H7 (cell line): ENCODE results near the gene BBS9. TPM values are rescaled to one million over a fixed set of nuclear protein-coding genes. Genes with fewer than 3 reads are reported as not detected.

Experiments
- DNase-seq: peaks from one replicate; pipeline ENCODE4 v3.0.0; 2012
- H3K27me3 ChIP-seq: 2 replicates; pipeline ENCODE4 v1.6.0; 2011; ENCODE audit warnings: mild to moderate bottlenecking, low read length; ENCODE audit not compliant: control insufficient read depth, insufficient read depth
- H3K36me3 ChIP-seq: replicated peaks from 2 replicates; pipeline ENCODE4 v1.5.1; 2011; ENCODE audit warnings: low read length; ENCODE audit not compliant: control insufficient read depth, insufficient read depth
- H3K4me3 ChIP-seq: 2 replicates; pipeline ENCODE4 v1.5.1; 2011; ENCODE audit warnings: low read depth, mild to moderate bottlenecking, control low read depth, low read length, moderate library complexity; ENCODE audit not compliant: insufficient read depth
- total RNA-seq: library from RNA; depleted of rRNA; stranded (reverse); fragments of >200 nt; shearing (Covaris generic); gene quantifications from 2 replicates; pipeline ENCODE4 v1.2.3, GENCODE V29; 2014

BBS9 gene
- total RNA-seq, 1 experiment from 2014 or later, result 5.3 TPM

- Histone ChIP-seq H3K27me3 (no peaks in the 10 kb centered on the region), H3K4me3 (no peak overlapping the region), H3K36me3 (no peaks in the 10 kb centered on the region)
- no peak for DNase-seq
Observed at GRCh38 chr7:33357846-33358245, 228.5 kb downstream of the BBS9 start.

- no peak overlapping the region for H3K4me3 ChIP-seq
Observed at GRCh38 chr7:33369888-33370287, 240.5 kb downstream of the BBS9 start.

GRCh38 chr7:33373195-33373594 lies 243.8 kb downstream of the BBS9 start:
- no peak overlapping the region for H3K4me3 ChIP-seq
- no peaks in the 10 kb centered on the region for H3K27me3 ChIP-seq
- no peak for DNase-seq
- H3K36me3 ChIP-seq, result peaks cover 3% of the 10 kb centered on the region; the same call in 1 of the 2 replicates

More at GRCh38 chr7:33369888-33370287, 240.5 kb downstream of the BBS9 start:
- no peak for DNase-seq
- Histone ChIP-seq H3K36me3 (peaks cover 6% of the 10 kb centered on the region; the same call in 1 of the 2 replicates), H3K27me3 (no peaks in the 10 kb centered on the region)

- Histone ChIP-seq H3K27me3 (no peaks in the 10 kb centered on the region), H3K4me3 (no peak overlapping the region), H3K36me3 (peaks cover 5% of the 10 kb centered on the region)
- no peak for DNase-seq
Observed at GRCh38 chr7:33379891-33380525, 250.6 kb downstream of the BBS9 start.

GRCh38 chr7:33388332-33388731 lies 259.0 kb downstream of the BBS9 start:
- no peak for DNase-seq
- Histone ChIP-seq H3K27me3 (no peaks in the 10 kb centered on the region), H3K4me3 (no peak overlapping the region), H3K36me3 (no peaks in the 10 kb centered on the region; the same call in none of the 2 replicates)

GRCh38 chr7:33392148-33392547 lies 262.8 kb downstream of the BBS9 start:
- DNase-seq, result no peak
- Histone ChIP-seq H3K27me3 (no peaks in the 10 kb centered on the region), H3K36me3 (no peaks in the 10 kb centered on the region; the same call in 1 of the 2 replicates), H3K4me3 (no peak overlapping the region)

- no peak overlapping the region for H3K4me3 ChIP-seq
- H3K36me3 ChIP-seq, result no peaks in the 10 kb centered on the region; the same call in 1 of the 2 replicates
- H3K27me3 ChIP-seq, result no peaks in the 10 kb centered on the region
- DNase-seq, result no peak
Observed at GRCh38 chr7:33393770-33394169, 264.4 kb downstream of the BBS9 start.

GRCh38 chr7:33395340-33395739 lies 266.0 kb downstream of the BBS9 start:
- no peaks in the 10 kb centered on the region; the same call in 1 of the 2 replicates for H3K36me3 ChIP-seq
- H3K27me3 ChIP-seq, result no peaks in the 10 kb centered on the region
- H3K4me3 ChIP-seq, result no peak overlapping the region
- no peak for DNase-seq

GRCh38 chr7:33399528-33400213 lies 270.3 kb downstream of the BBS9 start:
- H3K36me3 ChIP-seq, result no peaks in the 10 kb centered on the region
- H3K4me3 ChIP-seq, result no peak overlapping the region
- DNase-seq, result no peak
- no peaks in the 10 kb centered on the region for H3K27me3 ChIP-seq

- DNase-seq, result no peak
- H3K4me3 ChIP-seq, result no peak overlapping the region
Observed at GRCh38 chr7:33400214-33400538, 270.8 kb downstream of the BBS9 start.

GRCh38 chr7:33410266-33410665 lies 280.9 kb downstream of the BBS9 start:
- Histone ChIP-seq H3K27me3 (no peaks in the 10 kb centered on the region), H3K4me3 (no peak overlapping the region), H3K36me3 (no peaks in the 10 kb centered on the region)
- no peak for DNase-seq

More at GRCh38 chr7:33400214-33400538, 270.8 kb downstream of the BBS9 start:
- Histone ChIP-seq H3K27me3 (no peaks in the 10 kb centered on the region), H3K36me3 (no peaks in the 10 kb centered on the region)

- H3K36me3 ChIP-seq, result no peaks in the 10 kb centered on the region
- DNase-seq, result no peak
- no peaks in the 10 kb centered on the region for H3K27me3 ChIP-seq
Observed at GRCh38 chr7:33411020-33411419, 281.7 kb downstream of the BBS9 start.

GRCh38 chr7:33412331-33412730 lies 283.0 kb downstream of the BBS9 start:
- H3K27me3 ChIP-seq, result no peaks in the 10 kb centered on the region
- DNase-seq, result no peak
- no peaks in the 10 kb centered on the region for H3K36me3 ChIP-seq
- H3K4me3 ChIP-seq, result no peak overlapping the region

More at GRCh38 chr7:33411020-33411419, 281.7 kb downstream of the BBS9 start:
- H3K4me3 ChIP-seq, result no peak overlapping the region

GRCh38 chr7:33418251-33418701 lies 288.9 kb downstream of the BBS9 start:
- no peaks in the 10 kb centered on the region for H3K36me3 ChIP-seq
- no peaks in the 10 kb centered on the region for H3K27me3 ChIP-seq
- DNase-seq, result peak; percentile 36
- no peak overlapping the region for H3K4me3 ChIP-seq

GRCh38 chr7:33420311-33420940 lies 291.1 kb downstream of the BBS9 start:
- DNase-seq, result no peak
- Histone ChIP-seq H3K4me3 (no peak overlapping the region), H3K27me3 (no peaks in the 10 kb centered on the region), H3K36me3 (no peaks in the 10 kb centered on the region)
